Measurements from ENCODE around the gene CALHM4.
"Not testable (repeated sequence)": the region's sequence is repeated elsewhere in the genome, so short reads cannot be mapped to it uniquely, and the experiment has no call there.

Gene CALHM4

DNA sequence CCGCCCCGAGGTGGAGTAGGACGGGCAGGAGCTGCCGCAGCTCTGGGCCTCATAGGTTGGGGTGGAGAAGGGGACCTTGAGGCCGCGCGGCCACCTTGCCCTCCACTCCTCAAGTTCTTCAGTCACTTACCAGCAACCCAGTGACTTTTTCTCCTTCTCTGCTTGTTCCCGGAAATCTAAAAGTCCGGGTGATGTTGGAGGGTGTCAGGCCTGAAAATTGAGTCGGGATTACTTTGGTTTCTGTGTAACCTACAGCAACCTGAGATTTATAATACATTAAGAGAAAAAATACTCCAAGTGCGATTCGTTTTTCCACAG is 18.1 kb downstream of the CALHM4 start:
- peaks cover 43% of the 10 kb centered on the region for H3K4me1 Mint-ChIP-seq

DNA sequence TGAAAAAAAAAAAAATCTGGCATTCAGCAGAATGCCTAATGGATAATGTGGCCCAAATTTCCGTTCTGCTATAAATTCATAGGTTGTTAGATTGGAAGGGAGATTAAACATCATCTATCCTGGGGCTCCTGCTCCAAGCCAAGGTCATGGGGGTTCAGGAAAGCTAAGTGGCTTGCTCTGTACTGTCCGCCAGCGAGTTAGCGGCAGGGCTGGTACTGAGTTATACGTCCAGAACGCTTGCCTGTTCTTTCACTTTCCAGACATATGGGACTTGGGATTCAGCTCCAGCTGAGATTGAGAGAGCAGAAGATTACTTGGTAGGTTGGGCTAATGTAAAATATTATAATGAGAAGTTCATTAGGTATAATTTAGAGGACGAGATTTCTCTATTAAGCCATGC is 18.6 kb downstream of the CALHM4 start:
- DNase-seq: peak; percentile 34
- H3K4me1 Mint-ChIP-seq: peaks cover 43% of the 10 kb centered on the region

More for the DNA sequence above, 18.1 kb downstream of the CALHM4 start:
- CTCF ChIA-PET: interaction anchor here (0.9 to 3.5 kb wide), 5 partner anchors 9 to 318 kb away, joined by 3 to 17 read pairs (median 4); partner anchors contain the start of genes TSPYL1 and TSPYL4
- peak overlapping the region; percentile 87 for H3K4me3 Mint-ChIP-seq
- no peak for DNase-seq
- peak overlapping the region; percentile 96 for H3K27ac Mint-ChIP-seq
- H3K27me3 Mint-ChIP-seq: peaks cover 4% of the 10 kb centered on the region
- no peaks in the 10 kb centered on the region for H3K9me3 Mint-ChIP-seq
- peaks cover 11% of the 10 kb centered on the region for H3K36me3 Mint-ChIP-seq

DNA sequence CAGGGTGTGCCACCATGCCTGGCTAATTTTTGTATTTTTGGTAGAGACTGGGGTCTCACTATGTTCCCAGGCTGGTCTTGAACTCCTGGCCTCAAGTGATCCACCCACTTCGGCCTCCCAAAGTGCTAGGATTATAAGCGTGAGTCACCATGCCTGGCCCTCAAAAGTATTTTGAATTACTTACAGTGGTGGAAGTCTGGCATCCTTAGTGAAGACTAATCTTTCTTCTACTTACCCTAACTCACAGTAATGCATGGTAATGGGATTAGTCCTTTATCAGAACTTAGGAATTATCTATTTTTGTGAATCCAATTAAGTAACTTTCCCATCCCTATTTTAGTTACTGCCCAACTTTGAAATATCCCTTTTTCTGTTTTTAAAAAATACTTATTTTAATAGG is 21.7 kb downstream of the CALHM4 start:
- Mint-ChIP-seq H3K4me3 (no peak overlapping the region), H3K27ac (no peak overlapping the region), H3K27me3 (no peaks in the 10 kb centered on the region), H3K4me1 (peaks cover 32% of the 10 kb centered on the region), H3K9me3 (no peaks in the 10 kb centered on the region), H3K36me3 (peaks cover 17% of the 10 kb centered on the region)
- CTCF ChIA-PET: interaction anchor here (0.9 kb wide), 1 partner anchor 14 kb away, joined by 3 read pairs; no protein-coding TSS in a partner anchor
- DNase-seq: no peak

More for the DNA sequence above, 18.6 kb downstream of the CALHM4 start:
- CTCF ChIA-PET: interaction anchor here (0.6 to 3.5 kb wide), 5 partner anchors 9 to 318 kb away, joined by 3 to 17 read pairs (median 4); partner anchors contain the start of genes TSPYL1 and TSPYL4
- Mint-ChIP-seq H3K36me3 (peaks cover 12% of the 10 kb centered on the region), H3K27me3 (peaks cover 4% of the 10 kb centered on the region), H3K4me3 (peak overlapping the region; percentile 87), H3K9me3 (no peaks in the 10 kb centered on the region), H3K27ac (peak overlapping the region; percentile 96)

DNA sequence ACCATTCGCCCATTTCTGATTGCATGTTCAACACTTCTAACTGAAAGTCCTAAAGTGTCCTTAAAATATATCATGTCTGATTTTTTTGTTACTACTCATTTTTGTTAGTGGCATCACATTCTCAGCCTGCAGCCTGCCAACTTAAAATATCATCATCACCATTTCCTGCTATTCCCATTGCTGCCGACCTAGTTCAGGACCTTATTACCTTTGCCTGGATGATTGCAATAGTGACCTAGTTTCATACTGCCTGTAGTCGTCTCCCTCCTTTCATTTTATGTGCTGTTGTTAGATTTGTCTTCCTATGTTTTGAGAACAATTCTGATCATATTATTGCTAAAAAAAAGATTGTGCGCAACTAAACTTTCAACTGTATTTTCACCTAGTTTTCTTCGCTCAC is 23.9 kb downstream of the CALHM4 start:
- Mint-ChIP-seq H3K4me1 (peaks cover 21% of the 10 kb centered on the region), H3K36me3 (peaks cover 17% of the 10 kb centered on the region), H3K4me3 (no peak overlapping the region), H3K27ac (no peak overlapping the region), H3K27me3 (no peaks in the 10 kb centered on the region), H3K9me3 (no peaks in the 10 kb centered on the region)
- no peak for DNase-seq
- CTCF ChIA-PET: interaction anchor here (0.8 kb wide), 1 partner anchor 16 kb away, joined by 3 read pairs; no protein-coding TSS in a partner anchor

DNA sequence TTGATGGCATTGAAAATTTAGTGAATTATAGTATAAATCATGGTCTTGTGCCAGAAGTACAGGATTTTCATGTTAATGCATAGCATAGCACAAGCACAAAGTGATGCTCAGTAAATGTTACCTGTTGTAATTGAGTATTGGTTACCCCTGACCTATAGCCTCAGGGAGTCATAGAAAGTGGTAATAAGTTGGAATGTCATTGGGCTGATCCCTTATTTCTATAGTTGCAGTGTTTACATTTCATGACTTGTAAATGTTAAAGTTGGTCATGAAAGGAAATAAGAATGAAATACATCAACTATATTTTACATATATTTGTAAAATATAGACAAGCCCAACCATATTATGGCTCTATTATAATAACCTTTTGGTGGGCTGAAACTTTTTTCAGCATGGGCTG is 24.8 kb downstream of the CALHM4 start:
- H3K27ac Mint-ChIP-seq: no peak overlapping the region
- CTCF ChIA-PET: interaction anchor here (0.8 kb wide), 1 partner anchor 17 kb away, joined by 3 read pairs; no protein-coding TSS in a partner anchor
- no peaks in the 10 kb centered on the region for H3K27me3 Mint-ChIP-seq
- no peak for DNase-seq
- no peak overlapping the region for H3K4me3 Mint-ChIP-seq
- peaks cover 12% of the 10 kb centered on the region for H3K4me1 Mint-ChIP-seq
- no peaks in the 10 kb centered on the region for H3K9me3 Mint-ChIP-seq
- H3K36me3 Mint-ChIP-seq: peaks cover 19% of the 10 kb centered on the region

DNA sequence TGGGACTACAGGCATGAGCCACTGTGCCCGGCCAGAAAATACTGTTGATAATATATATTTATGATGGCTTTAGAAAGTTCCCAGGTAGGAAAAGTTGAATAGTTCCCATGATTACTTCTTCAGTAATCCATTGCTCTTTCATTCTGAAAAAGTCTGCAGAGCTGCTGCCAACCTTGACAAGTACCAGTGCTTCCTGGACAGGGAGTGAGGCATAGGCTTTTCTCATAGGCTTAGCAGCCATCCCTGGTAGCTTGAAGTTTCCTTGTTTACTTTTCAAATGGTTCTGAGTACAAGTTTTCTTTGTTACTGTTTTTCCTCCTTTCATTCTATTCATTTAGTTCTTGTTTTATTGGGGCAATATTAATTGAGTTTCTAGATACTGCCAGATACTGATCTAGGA is 25.6 kb downstream of the CALHM4 start:
- CTCF ChIA-PET: interaction anchor here (1.2 kb wide), 1 partner anchor 19 kb away, joined by 3 read pairs; no protein-coding TSS in a partner anchor
- Mint-ChIP-seq H3K4me3 (no peak overlapping the region), H3K27ac (no peak overlapping the region), H3K36me3 (peaks cover 22% of the 10 kb centered on the region), H3K9me3 (no peaks in the 10 kb centered on the region), H3K27me3 (no peaks in the 10 kb centered on the region), H3K4me1 (peaks cover 4% of the 10 kb centered on the region)
- no peak for DNase-seq

DNA sequence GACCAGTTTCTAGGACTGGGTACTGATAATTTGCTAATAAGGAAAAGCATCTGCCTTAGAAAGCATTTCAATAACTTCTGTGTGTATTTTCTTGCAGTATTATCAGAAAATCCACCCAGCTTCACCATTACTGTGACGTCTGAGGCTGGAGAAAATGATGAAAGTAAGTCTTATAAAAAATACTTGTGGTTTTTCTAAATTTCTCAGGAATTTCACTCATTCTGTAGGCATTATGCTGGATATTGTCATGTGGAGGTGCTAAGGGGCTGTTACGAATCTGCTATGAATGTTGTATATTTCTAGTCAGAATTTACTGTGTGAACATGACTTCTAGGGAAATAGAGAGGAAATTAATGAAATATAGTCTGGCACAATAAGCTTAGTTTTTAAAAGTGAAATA is 26.6 kb downstream of the CALHM4 start:
- no peak overlapping the region for H3K27ac Mint-ChIP-seq
- peaks cover 25% of the 10 kb centered on the region for H3K36me3 Mint-ChIP-seq
- H3K4me1 Mint-ChIP-seq: no peaks in the 10 kb centered on the region
- no peaks in the 10 kb centered on the region for H3K9me3 Mint-ChIP-seq
- DNase-seq: no peak
- H3K4me3 Mint-ChIP-seq: no peak overlapping the region
- no peaks in the 10 kb centered on the region for H3K27me3 Mint-ChIP-seq
- CTCF ChIA-PET: interaction anchor here (1.4 kb wide), 1 partner anchor 36 kb away, joined by 4 read pairs; the partner anchor contains the start of gene RSPH4A

DNA sequence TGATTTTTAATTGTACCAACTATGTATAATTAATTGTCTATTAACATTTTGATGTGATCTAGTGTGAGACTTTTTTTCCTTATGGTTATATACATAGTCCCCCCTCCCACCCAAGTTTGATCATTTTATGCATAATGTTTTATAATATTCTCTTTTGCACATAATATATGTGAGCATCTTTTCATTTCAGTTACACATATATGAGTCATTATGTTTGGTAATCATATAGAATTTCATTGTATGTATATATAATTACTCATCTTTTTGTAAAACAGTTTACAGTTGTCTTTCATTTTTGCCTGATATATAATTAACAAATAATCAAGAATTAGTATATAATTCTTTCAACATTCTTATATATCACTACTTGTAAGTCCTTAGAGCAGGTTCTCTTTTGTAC is 32.7 kb downstream of the CALHM4 start:
- no peak overlapping the region for H3K4me3 Mint-ChIP-seq
- DNase-seq: no peak
- H3K27me3 Mint-ChIP-seq: no peaks in the 10 kb centered on the region
- CTCF ChIA-PET: no interaction called here
- no peaks in the 10 kb centered on the region for H3K9me3 Mint-ChIP-seq
- no peak overlapping the region for H3K27ac Mint-ChIP-seq
- H3K36me3 Mint-ChIP-seq: peaks cover 29% of the 10 kb centered on the region
- H3K4me1 Mint-ChIP-seq: no peaks in the 10 kb centered on the region

DNA sequence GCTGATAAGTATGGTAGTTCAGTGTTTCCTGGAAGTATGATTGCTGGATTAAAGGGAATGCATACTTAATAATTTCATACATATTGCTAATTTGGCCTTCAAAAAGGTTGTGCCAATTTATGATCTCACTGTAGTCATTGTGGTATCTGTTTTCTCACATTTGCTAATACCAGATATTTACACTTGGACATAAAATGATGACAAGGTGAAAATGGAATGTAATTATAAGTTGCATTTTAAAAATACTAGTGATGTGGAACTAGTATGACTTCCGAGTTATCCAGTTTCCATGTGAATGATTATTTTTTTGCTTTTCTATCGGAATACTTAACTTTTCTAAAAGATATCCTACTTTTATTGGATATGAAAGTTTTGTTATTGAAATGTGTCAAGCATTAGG is 33.2 kb downstream of the CALHM4 start:
- Mint-ChIP-seq H3K27ac (no peak overlapping the region), H3K36me3 (peaks cover 33% of the 10 kb centered on the region), H3K4me1 (no peaks in the 10 kb centered on the region), H3K9me3 (no peaks in the 10 kb centered on the region), H3K27me3 (no peaks in the 10 kb centered on the region), H3K4me3 (no peak overlapping the region)
- DNase-seq: no peak
- CTCF ChIA-PET: no interaction called here

DNA sequence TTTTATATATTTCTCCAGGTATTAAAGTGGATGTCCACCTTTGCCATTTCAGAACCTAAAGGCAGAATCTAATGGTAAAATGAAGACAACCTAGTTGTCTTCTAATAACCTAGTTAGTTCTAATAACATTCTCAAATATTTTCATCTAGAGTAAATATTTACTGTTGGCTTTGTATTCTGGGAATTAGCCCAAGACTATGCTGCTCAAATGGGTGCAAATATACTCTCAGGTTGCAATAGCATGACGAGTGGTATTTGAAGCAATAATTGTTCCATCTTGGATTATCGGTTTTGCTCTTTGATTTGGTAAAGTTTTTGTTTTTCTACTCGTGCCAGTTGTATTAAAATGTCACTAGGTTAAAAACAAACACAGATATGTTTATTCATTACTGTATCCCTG is 41.7 kb downstream of the CALHM4 start:
- no peaks in the 10 kb centered on the region for H3K27me3 Mint-ChIP-seq
- no peak overlapping the region for H3K4me3 Mint-ChIP-seq
- peaks cover 31% of the 10 kb centered on the region for H3K36me3 Mint-ChIP-seq
- CTCF ChIA-PET: no interaction called here
- no peak overlapping the region for H3K27ac Mint-ChIP-seq
- DNase-seq: no peak
- H3K9me3 Mint-ChIP-seq: no peaks in the 10 kb centered on the region
- H3K4me1 Mint-ChIP-seq: no peaks in the 10 kb centered on the region

DNA sequence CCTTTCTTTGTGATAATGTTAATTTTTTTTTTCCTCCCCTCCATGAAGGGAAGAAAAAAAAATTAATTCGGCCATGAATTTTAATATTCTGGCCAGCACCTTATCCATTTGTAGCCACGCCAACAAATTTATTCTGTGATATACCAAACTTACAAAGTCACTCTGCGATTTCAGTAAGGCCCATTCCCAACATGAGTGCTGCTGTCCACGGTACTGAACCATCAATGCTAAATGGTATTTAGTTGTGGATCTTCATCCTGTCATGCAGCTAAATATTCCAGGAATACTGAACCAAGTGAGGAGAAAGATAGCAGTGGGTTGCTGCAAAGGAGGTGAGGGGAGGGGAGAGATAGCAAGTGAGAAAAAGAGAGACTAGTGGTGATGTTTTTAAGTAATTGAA is 43.3 kb downstream of the CALHM4 start:
- CTCF ChIA-PET: interaction anchor here (0.6 kb wide), 1 partner anchor 63 kb away, joined by 3 read pairs; no protein-coding TSS in a partner anchor
- H3K4me3 Mint-ChIP-seq: no peak overlapping the region

DNA sequence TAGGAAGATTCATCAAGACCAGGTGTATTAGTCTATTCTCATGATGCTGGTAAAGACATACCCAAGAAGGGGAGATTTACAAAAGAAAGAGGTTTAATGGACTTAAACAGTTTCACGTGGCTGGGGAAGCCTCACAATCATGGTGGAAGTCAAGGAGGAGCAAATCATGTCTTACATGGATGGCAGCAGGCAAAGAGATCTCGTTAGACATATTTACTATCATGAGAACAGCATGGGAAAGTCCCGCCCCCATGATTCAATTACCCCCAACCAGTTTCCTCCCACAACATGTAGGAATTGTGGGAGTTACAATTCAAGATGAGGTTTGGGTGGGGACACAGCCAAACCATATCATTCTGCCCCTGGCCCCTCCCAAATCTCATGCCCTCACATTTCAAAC is 50.4 kb downstream of the CALHM4 start:
- H3K4me1 Mint-ChIP-seq, H3K27me3 Mint-ChIP-seq, H3K36me3 Mint-ChIP-seq, CTCF ChIA-PET, H3K27ac Mint-ChIP-seq, DNase-seq, H3K9me3 Mint-ChIP-seq, H3K4me3 Mint-ChIP-seq: not testable (repeated sequence)

More for the DNA sequence above, 43.3 kb downstream of the CALHM4 start:
- no peak overlapping the region for H3K27ac Mint-ChIP-seq
- H3K4me1 Mint-ChIP-seq: no peaks in the 10 kb centered on the region
- H3K36me3 Mint-ChIP-seq: peaks cover 27% of the 10 kb centered on the region
- H3K9me3 Mint-ChIP-seq: no peaks in the 10 kb centered on the region
- no peaks in the 10 kb centered on the region for H3K27me3 Mint-ChIP-seq
- DNase-seq: peak; percentile 28

DNA sequence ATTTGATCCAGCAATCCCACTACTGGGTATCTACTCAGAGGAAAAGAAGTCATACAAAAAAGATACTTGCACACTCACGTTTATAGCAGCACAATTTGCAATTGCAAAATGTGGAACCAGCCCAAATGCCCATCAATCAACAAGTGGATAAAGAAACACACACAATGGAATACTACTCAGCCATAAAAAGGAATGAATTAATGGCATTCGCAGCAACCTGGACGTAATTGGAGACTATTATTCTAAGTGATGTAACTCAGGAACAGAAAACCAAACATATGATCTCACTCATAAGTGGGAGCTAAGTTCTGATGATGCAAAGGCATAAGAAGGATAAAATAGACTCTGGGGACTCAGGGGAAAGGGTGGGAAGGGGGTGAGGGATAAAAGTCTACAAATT is 51.3 kb downstream of the CALHM4 start:
- H3K9me3 Mint-ChIP-seq, H3K27me3 Mint-ChIP-seq, H3K4me3 Mint-ChIP-seq, CTCF ChIA-PET, H3K36me3 Mint-ChIP-seq, H3K27ac Mint-ChIP-seq, H3K4me1 Mint-ChIP-seq, DNase-seq: not testable (repeated sequence)

DNA sequence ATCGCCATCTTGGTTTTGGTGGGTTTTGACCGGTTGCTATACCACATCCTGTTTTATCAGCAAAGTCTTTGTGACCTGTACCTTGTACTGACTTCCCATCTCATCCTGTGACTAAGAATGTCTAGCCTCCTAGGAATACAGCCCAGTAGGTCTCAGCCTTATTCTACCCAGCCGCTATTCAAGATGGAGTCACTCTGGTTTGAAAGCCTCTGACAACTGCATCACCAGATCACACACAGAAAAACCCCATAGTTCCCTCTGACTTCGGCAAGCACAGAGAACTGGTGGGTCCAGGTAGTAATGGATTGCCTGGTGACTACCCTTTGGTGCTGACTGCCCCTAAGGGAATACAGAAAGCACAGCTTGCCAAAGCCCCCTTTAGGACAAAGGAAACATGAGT is 52.4 kb downstream of the CALHM4 start:
- CTCF ChIA-PET: no interaction called here
- Mint-ChIP-seq H3K36me3 (peaks cover 3% of the 10 kb centered on the region), H3K27me3 (peaks cover 11% of the 10 kb centered on the region), H3K9me3 (peaks cover 5% of the 10 kb centered on the region), H3K4me1 (no peaks in the 10 kb centered on the region), H3K4me3 (no peak overlapping the region), H3K27ac (no peak overlapping the region)
- no peak for DNase-seq
